B cell (primary cell): ENCODE data around the gene ZNF598.

Source experiments
- EZH2 ChIP-seq: IDR thresholded peaks from 2 replicates; pipeline ENCODE4 v1.6.1; 2012; ENCODE audit warnings: borderline replicate concordance, low read depth, mild to moderate bottlenecking, moderate library complexity, low read length; ENCODE audit not compliant: insufficient read depth, poor library complexity, severe bottlenecking
- TF ChIP-seq, protein P1 (sequence below): fragments of 200-600 bp; IDR thresholded peaks from one replicate; pipeline ENCODE4 v1.8.0; 2022; ENCODE audit warnings: antibody characterized with exemption, mild to moderate bottlenecking

DNA sequence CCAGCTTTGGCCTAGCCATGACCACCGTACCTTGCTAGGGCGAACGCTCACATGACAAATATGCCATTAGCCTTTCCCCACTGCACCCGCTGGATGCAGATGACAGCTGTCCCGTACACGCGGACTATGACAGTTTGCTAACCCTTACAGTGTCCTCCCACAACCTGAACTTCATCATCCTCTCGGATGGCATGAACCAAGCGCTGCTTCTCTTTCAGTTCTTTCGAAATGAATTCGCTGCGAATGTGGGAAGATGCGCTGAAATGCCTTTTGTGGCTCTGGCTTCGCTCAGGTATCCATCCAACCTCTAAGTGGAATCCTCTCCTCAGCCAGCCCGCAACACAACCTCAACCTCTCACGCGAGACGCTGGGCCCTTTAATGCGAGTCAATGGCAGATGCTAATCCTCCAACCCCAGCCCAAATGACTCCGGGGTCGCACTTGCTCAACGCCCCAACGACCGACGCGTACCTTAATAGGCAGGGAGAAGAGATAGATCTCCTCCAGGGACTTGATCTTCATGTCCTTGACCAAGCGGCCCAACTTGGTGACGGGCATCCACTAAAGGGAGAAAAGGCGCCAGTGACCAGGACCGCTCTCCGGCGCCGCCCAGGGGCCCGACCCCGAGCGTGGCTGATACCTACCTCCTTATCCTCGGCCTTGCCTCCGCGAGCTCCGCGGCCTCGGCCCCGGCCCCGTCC lies 45.7 kb downstream of the ZNF598 start:
- no peak for TF ChIP-seq EZH2
- TF ChIP-seq, protein P1, sequence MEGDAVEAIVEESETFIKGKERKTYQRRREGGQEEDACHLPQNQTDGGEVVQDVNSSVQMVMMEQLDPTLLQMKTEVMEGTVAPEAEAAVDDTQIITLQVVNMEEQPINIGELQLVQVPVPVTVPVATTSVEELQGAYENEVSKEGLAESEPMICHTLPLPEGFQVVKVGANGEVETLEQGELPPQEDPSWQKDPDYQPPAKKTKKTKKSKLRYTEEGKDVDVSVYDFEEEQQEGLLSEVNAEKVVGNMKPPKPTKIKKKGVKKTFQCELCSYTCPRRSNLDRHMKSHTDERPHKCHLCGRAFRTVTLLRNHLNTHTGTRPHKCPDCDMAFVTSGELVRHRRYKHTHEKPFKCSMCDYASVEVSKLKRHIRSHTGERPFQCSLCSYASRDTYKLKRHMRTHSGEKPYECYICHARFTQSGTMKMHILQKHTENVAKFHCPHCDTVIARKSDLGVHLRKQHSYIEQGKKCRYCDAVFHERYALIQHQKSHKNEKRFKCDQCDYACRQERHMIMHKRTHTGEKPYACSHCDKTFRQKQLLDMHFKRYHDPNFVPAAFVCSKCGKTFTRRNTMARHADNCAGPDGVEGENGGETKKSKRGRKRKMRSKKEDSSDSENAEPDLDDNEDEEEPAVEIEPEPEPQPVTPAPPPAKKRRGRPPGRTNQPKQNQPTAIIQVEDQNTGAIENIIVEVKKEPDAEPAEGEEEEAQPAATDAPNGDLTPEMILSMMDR = peak; percentile 21
